Activated naive CD4-positive, alpha-beta T cell treated with anti-CD3 and anti-CD28 coated beads, Interleukin-2, amount 50 U/mL, for 24 hours (primary cell): ENCODE results near the gene LGALS9C.
"Not testable (repeated sequence)": the region's sequence is repeated elsewhere in the genome, so short reads cannot be mapped to it uniquely, and the experiment has no call there.

Experiments
- H3K27ac Mint-ChIP-seq: one replicate; pipeline ENCODE4 v1.8.0; 2021; ENCODE audit warnings: mild to moderate bottlenecking, mixed read lengths
- H3K27me3 Mint-ChIP-seq: one replicate; pipeline ENCODE4 v1.8.0; 2021; ENCODE audit warnings: mixed read lengths
- H3K36me3 Mint-ChIP-seq: one replicate; pipeline ENCODE4 v1.8.0; 2021; ENCODE audit warnings: mixed read lengths
- H3K4me1 Mint-ChIP-seq: one replicate; pipeline ENCODE4 v1.8.0; 2021; ENCODE audit warnings: mixed read lengths
- H3K4me3 Mint-ChIP-seq: one replicate; pipeline ENCODE4 v1.8.0; 2021; ENCODE audit warnings: mild to moderate bottlenecking, mixed read lengths
- H3K9me3 Mint-ChIP-seq: one replicate; pipeline ENCODE4 v1.8.0; 2021; ENCODE audit warnings: mixed read lengths

LGALS9C gene

GRCh38 chr17:18476508-18477308 is at the start of gene LGALS9C:
Gene LGALS9C (plus strand): TSS chr17:18476789. CDS start chr17:18476855, 66 bp downstream.
- not testable (repeated sequence) for H3K9me3 Mint-ChIP-seq, H3K27ac Mint-ChIP-seq, H3K36me3 Mint-ChIP-seq, H3K27me3 Mint-ChIP-seq, H3K4me1 Mint-ChIP-seq
- peak within 1 kb of the TSS; percentile 26 for H3K4me3 Mint-ChIP-seq

- not testable (repeated sequence) for H3K27me3 Mint-ChIP-seq, H3K27ac Mint-ChIP-seq, H3K4me3 Mint-ChIP-seq, H3K9me3 Mint-ChIP-seq, H3K4me1 Mint-ChIP-seq, H3K36me3 Mint-ChIP-seq
Observed at GRCh38 chr17:18432206-18432605, 44.4 kb upstream of the LGALS9C start.

- not testable (repeated sequence) for H3K27me3 Mint-ChIP-seq, H3K27ac Mint-ChIP-seq, H3K36me3 Mint-ChIP-seq, H3K4me3 Mint-ChIP-seq, H3K4me1 Mint-ChIP-seq, H3K9me3 Mint-ChIP-seq
Observed at GRCh38 chr17:18439465-18439870, 37.1 kb upstream of the LGALS9C start.

GRCh38 chr17:18442093-18442492 is 34.5 kb upstream of the LGALS9C start:
- not testable (repeated sequence) for H3K4me1 Mint-ChIP-seq, H3K9me3 Mint-ChIP-seq, H3K4me3 Mint-ChIP-seq, H3K36me3 Mint-ChIP-seq, H3K27me3 Mint-ChIP-seq, H3K27ac Mint-ChIP-seq

GRCh38 chr17:18442532-18442931 is 34.1 kb upstream of the LGALS9C start:
- H3K4me3 Mint-ChIP-seq, result not testable (repeated sequence)

GRCh38 chr17:18447476-18448205 is 28.9 kb upstream of the LGALS9C start:
- H3K4me3 Mint-ChIP-seq, H3K36me3 Mint-ChIP-seq, H3K9me3 Mint-ChIP-seq, H3K4me1 Mint-ChIP-seq, H3K27ac Mint-ChIP-seq, H3K27me3 Mint-ChIP-seq: not testable (repeated sequence)

More at GRCh38 chr17:18442532-18442931, 34.1 kb upstream of the LGALS9C start:
- not testable (repeated sequence) for H3K4me1 Mint-ChIP-seq, H3K27me3 Mint-ChIP-seq, H3K36me3 Mint-ChIP-seq, H3K9me3 Mint-ChIP-seq, H3K27ac Mint-ChIP-seq

- not testable (repeated sequence) for H3K4me1 Mint-ChIP-seq
Observed at GRCh38 chr17:18448311-18448710, 28.3 kb upstream of the LGALS9C start.

GRCh38 chr17:18449833-18450232 is 26.8 kb upstream of the LGALS9C start:
- not testable (repeated sequence) for H3K4me3 Mint-ChIP-seq, H3K36me3 Mint-ChIP-seq, H3K27me3 Mint-ChIP-seq, H3K9me3 Mint-ChIP-seq, H3K4me1 Mint-ChIP-seq, H3K27ac Mint-ChIP-seq

More at GRCh38 chr17:18448311-18448710, 28.3 kb upstream of the LGALS9C start:
- not testable (repeated sequence) for H3K36me3 Mint-ChIP-seq, H3K27me3 Mint-ChIP-seq, H3K4me3 Mint-ChIP-seq, H3K9me3 Mint-ChIP-seq, H3K27ac Mint-ChIP-seq

- not testable (repeated sequence) for H3K27me3 Mint-ChIP-seq, H3K36me3 Mint-ChIP-seq, H3K4me3 Mint-ChIP-seq, H3K4me1 Mint-ChIP-seq, H3K9me3 Mint-ChIP-seq, H3K27ac Mint-ChIP-seq
Observed at GRCh38 chr17:18450998-18451397, 25.6 kb upstream of the LGALS9C start.

- not testable (repeated sequence) for H3K4me3 Mint-ChIP-seq
Observed at GRCh38 chr17:18451969-18452368, 24.6 kb upstream of the LGALS9C start.

GRCh38 chr17:18459035-18459434 is 17.6 kb upstream of the LGALS9C start:
- H3K4me3 Mint-ChIP-seq, H3K9me3 Mint-ChIP-seq, H3K4me1 Mint-ChIP-seq, H3K27me3 Mint-ChIP-seq, H3K36me3 Mint-ChIP-seq, H3K27ac Mint-ChIP-seq: not testable (repeated sequence)

More at GRCh38 chr17:18451969-18452368, 24.6 kb upstream of the LGALS9C start:
- H3K36me3 Mint-ChIP-seq, H3K4me1 Mint-ChIP-seq, H3K27ac Mint-ChIP-seq, H3K9me3 Mint-ChIP-seq, H3K27me3 Mint-ChIP-seq: not testable (repeated sequence)

GRCh38 chr17:18463831-18464502 is 12.6 kb upstream of the LGALS9C start:
- not testable (repeated sequence) for H3K36me3 Mint-ChIP-seq, H3K27me3 Mint-ChIP-seq, H3K4me1 Mint-ChIP-seq, H3K27ac Mint-ChIP-seq, H3K4me3 Mint-ChIP-seq, H3K9me3 Mint-ChIP-seq

- H3K36me3 Mint-ChIP-seq, H3K4me1 Mint-ChIP-seq, H3K27me3 Mint-ChIP-seq, H3K4me3 Mint-ChIP-seq, H3K27ac Mint-ChIP-seq, H3K9me3 Mint-ChIP-seq: not testable (repeated sequence)
Observed at GRCh38 chr17:18466250-18466983, 10.2 kb upstream of the LGALS9C start.

GRCh38 chr17:18467001-18467400 is 9.6 kb upstream of the LGALS9C start:
- H3K9me3 Mint-ChIP-seq, H3K36me3 Mint-ChIP-seq, H3K4me1 Mint-ChIP-seq, H3K27me3 Mint-ChIP-seq, H3K4me3 Mint-ChIP-seq: not testable (repeated sequence)
- H3K27ac Mint-ChIP-seq, result peak overlapping the region; percentile 17

- H3K4me1 Mint-ChIP-seq, H3K27ac Mint-ChIP-seq, H3K4me3 Mint-ChIP-seq, H3K9me3 Mint-ChIP-seq, H3K27me3 Mint-ChIP-seq, H3K36me3 Mint-ChIP-seq: not testable (repeated sequence)
Observed at GRCh38 chr17:18468472-18469171, 8.0 kb upstream of the LGALS9C start.
